A549 treated with AZD9567 at 1 μM for 4 hours (cell line): ENCODE measurements around the gene OR3A3. TPM values are rescaled to one million over a fixed set of nuclear protein-coding genes. Genes with fewer than 3 reads are reported as not detected.

Experiments used
- total RNA-seq: library from RNA; stranded (reverse); fragments of 200-300 nt; extraction: Qiagen RNA extraction; gene quantifications from 5 replicates; pipeline ENCODE4 v1.2.3, GENCODE V29; 2022; ENCODE audit not compliant: insufficient read depth

OR3A3 gene
- total RNA-seq: not detected in 5 replicates

GRCh38 chr17:3411070-3411469 is at the start of gene OR3A3:
Gene OR3A3, plus strand, starts transcription at chr17:3411370.

GRCh38 chr17:3385869-3386816 is 25.0 kb upstream of the OR3A3 start, which contains the start of gene OR3A2:
Gene OR3A2, minus strand, starts transcription at chr17:3386308.

GRCh38 chr17:3398310-3398709 is 12.9 kb upstream of the OR3A3 start, which contains the start of gene OR1E1:
Gene OR1E1, minus strand, starts transcription at chr17:3398410. Its CDS starts 0 bp downstream, at chr17:3398410.

GRCh38 chr17:3433741-3434140 is 22.6 kb downstream of the OR3A3 start, which contains the start of gene OR1E2:
Gene OR1E2, minus strand, starts transcription at chr17:3433841. Its CDS starts 0 bp downstream, at chr17:3433841.

GRCh38 chr17:3471599-3471998 is 60.4 kb downstream of the OR3A3 start, which contains the start of gene SPATA22:
Gene SPATA22, minus strand, starts transcription at chr17:3471819. Its CDS starts 2,494 bp downstream, at chr17:3469325.

Other genes starting within 250 kb of the OR3A3 start
- not detected in 5 replicates for gene OR1A2, start 213.9 kb upstream of the OR3A3 start, total RNA-seq
- gene OR1A1, start 203.7 kb upstream of the OR3A3 start, total RNA-seq: not detected in 5 replicates
- gene OR3A1, start 113.0 kb upstream of the OR3A3 start, total RNA-seq: not detected in 5 replicates
- gene OR3A2, start 25.1 kb upstream of the OR3A3 start, total RNA-seq: not detected in 5 replicates
- not detected in 5 replicates for gene OR1E1, start 13.0 kb upstream of the OR3A3 start, total RNA-seq
- not detected in 5 replicates for gene OR1E2, start 22.5 kb downstream of the OR3A3 start, total RNA-seq
- not detected in 5 replicates for gene SPATA22, start 60.4 kb downstream of the OR3A3 start, total RNA-seq
- not detected in 5 replicates for gene ASPA, start 64.6 kb downstream of the OR3A3 start, total RNA-seq
- 0.10 to 0.37 TPM (median 0.18 TPM) in 5 replicates for gene TRPV3, start 146.4 kb downstream of the OR3A3 start, total RNA-seq
- gene TRPV1, start 198.0 kb downstream of the OR3A3 start, total RNA-seq: 2.5 to 5.3 TPM (median 4.8 TPM) in 5 replicates
- gene SHPK, start 224.9 kb downstream of the OR3A3 start, total RNA-seq: 13.6 to 17.9 TPM (median 17.0 TPM) in 5 replicates
- 8.7 to 16.3 TPM (median 13.9 TPM) in 5 replicates for gene CTNS, start 225.4 kb downstream of the OR3A3 start, total RNA-seq